HCT116 (cell line): ENCODE measurements around the gene DHX32.

ENCODE experiments used
- ATF3 ChIP-seq: IDR thresholded peaks from 2 replicates; pipeline ENCODE4 v1.6.1; 2012
- CEBPB ChIP-seq: IDR thresholded peaks from 2 replicates; pipeline ENCODE4 v1.6.1; 2012; ENCODE audit warnings: low read depth
- CTCF ChIP-seq, 3 experiments: fragments of 200-600 bp in 1 of 3; sonication (generic) in 1 of 3; IDR thresholded peaks in 2 of 3; conservative IDR thresholded peaks in 1 of 3; 2 replicates each; pipeline ENCODE4 v1.5.1; 2012 to 2017; ENCODE audit warnings: low read depth in 2 of 3, low read length in 2 of 3, antibody characterized with exemption in 1 of 3, borderline replicate concordance in 1 of 3, control low read depth in 1 of 3, mild to moderate bottlenecking in 1 of 3, mixed read lengths in 1 of 3, mixed run types in 1 of 3, moderate library complexity in 1 of 3; ENCODE audit not compliant: insufficient read depth in 1 of 3
- POLR2A ChIP-seq: IDR thresholded peaks from 2 replicates; pipeline ENCODE4 v1.7.0; 2011; ENCODE audit warnings: borderline replicate concordance; ENCODE audit not compliant: insufficient read depth, insufficient read length; ENCODE audit errors: extremely low read depth
- POLR2AphosphoS5 ChIP-seq: IDR thresholded peaks from 2 replicates; pipeline ENCODE4 v1.6.1; 2011; ENCODE audit warnings: mild to moderate bottlenecking, low read depth, low read length, moderate library complexity
- RAD21 ChIP-seq: IDR thresholded peaks from 2 replicates; pipeline ENCODE4 v1.6.1; 2012; ENCODE audit warnings: low read depth, mild to moderate bottlenecking
- SP1 ChIP-seq: IDR thresholded peaks from 2 replicates; pipeline ENCODE4 v1.6.1; 2012; ENCODE audit warnings: low read depth

GRCh38 chr10:125808047-125808446 is 73.0 kb downstream of the DHX32 start:
- TF ChIP-seq RAD21 (no peak), CTCF (IDR thresholded peaks at IDR 0.05 in 2 of 3, conservative IDR thresholded peaks at IDR 0.05 in 1 of 3; ENCODE audit: borderline replicate concordance in 1 of 3, insufficient read depth in 1 of 3, low read depth in 2 of 3, low read length in 2 of 3) (no peak), POLR2A (no peak), CEBPB (no peak), ATF3 (no peak), POLR2AphosphoS5 (no peak), SP1 (no peak)
